Stimulated activated CD4-positive, alpha-beta T cell treated with anti-CD3 and anti-CD28 coated beads, TNF-alpha, amount 100 ng/mL, for 24 hours (primary cell): Measurements from ENCODE around the gene CERS6.

Experiments used
- DNase-seq, 3 experiments: peaks; one replicate each; pipeline ENCODE4 v3.0.0-alpha.2; 2020; ENCODE audit warnings: low read depth in 3 of 3

The CERS6 gene

DNA sequence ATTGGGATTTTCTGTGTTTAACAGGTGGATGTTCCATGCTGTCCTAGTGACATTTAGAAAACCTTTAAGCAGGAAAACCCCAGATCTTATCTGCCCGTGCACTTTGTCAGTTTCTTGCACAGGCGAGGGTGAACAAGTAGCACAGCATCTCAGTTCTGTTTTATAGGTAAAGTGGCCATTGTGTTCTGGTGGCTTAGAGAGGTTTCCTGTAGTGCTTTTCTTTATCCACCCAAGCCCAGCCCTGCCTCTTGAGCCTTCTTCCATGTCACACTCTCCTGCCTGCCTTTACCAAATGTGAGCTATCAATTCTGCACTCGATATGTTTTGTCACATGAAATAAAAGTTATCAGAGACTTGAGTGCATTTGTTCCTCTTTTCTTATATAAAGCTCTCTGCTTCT is 211.1 kb downstream of the CERS6 start:
- DNase-seq = no peak

DNA sequence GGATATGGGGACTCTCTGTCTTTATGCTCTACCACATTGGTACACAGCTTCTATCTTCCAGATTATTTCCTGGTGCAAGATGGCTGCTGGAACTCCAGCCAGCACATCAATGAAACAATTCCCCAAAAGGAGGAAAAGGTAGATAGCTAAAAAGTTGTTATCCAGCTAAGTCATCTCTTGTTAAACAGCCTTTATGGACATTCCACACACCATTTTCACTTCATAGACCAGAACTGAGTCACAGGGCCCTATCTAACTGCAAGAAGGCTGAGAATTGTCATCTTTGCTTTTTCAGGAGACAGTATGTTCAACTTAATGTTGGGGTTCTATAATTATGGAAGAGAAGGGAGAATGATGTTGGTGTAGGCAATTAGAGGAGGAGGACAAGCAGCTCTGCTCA is 213.1 kb downstream of the CERS6 start:
- DNase-seq = no peak

DNA sequence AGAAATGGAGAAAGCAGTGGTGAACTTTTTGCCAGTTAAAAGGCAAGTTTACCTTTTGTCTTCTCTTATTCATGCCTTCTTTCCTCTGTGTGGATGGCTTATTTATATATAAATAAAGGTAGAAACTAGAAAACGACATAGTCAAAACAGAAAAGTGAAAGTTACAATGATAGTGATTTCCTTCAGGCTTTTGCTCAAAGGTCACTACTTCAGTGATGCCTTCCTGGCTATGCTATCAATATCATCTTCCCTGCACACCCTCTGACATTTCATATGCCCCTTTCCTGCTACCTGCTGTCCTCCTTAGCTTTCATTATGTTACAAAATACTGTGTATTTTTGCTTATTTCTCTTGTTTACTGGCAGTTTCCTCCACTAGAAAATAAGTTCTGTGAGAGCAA is 214.4 kb downstream of the CERS6 start:
- no peak for DNase-seq

DNA sequence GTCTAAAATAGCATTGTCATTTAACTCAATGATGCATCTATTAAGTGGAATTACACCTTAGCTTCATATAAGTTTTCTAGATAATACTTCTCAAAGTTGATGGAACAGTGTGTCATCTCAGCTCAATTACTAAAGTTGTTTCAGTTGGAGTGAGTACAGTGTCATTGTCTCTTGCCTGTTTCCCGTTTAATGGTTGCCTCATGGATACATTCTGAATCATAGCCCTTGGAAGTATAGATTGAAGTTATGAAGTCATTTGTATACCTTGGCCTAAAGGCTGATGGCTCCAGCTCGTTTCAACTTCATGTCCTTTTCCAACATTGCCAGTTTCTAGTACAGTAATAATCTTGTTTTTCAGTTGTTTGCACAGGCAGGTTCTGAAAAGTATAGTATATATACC is 215.9 kb downstream of the CERS6 start:
- no peak for DNase-seq

DNA sequence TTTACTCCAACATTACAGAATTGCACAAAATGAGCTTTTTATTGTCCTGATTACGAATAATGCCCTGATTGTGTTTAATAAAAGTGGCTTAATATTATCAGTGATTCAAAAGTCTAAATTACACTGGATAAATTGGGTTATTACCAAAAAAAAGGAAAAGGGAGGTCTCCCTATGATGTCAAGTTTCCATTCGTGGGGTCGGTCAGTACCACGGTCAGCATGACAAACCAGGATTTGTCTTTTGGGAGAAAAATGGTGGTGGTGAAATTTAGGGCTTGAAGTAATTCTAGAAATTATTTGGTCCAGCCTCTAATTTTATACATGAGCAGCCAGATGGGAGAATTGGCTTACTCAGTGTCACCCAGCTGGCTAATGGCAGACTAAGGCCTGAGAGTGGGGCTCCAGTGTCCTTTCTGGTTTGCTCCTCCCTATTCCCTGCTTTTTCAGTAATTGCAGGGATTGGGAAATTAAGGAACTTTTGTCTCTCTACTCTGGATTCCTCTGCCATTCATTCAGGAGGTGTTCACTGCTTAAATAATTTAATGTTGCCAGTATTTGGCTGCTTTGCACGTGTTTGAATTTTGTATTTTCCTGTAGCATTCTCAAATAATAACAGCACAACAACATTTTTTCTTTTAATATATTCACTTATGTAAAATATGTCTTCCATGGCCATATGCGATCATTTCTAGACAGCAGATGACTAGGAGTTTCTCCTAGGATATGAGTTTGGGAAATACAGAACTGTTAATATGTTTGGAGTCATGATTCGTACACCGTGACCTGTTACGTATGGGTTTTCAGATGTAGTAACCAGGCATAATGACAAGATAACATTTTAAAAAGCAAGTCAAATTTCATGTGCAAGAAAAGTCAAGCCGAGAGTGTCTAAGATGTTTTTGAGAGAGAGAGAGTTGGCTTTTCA is 217.5 kb downstream of the CERS6 start:
- no peak for DNase-seq

DNA sequence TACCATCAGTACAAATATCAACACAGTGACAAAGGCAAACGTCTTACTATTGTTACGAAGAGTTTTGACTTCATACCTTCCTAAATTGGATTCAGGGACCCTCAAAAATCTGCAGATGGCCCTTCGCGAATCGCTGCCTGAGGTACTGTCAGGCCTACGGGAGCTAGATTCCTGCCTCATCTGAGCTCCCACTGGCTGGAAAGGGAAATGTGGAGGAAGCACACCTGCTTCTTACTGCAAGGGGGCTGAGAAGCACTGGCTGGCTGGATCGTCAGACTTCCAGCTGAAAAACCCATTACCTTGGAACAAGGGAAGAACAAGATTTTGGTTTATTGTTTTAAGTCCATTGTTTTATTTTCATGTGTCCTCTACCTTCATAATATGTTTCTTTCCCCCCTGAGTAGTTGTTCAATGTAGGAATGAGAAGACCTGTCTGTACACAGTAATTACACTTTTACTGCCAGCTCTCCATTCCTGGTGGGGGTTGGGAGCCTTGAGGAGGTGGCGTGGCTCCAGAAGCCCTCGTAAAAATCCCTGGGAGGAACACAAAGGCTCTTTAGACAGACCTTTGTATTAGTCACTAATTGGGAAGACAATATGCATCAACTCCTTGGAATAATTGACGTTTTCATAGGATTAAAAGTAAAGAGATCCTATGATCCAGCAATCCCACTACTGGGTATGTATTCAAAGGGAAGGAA is 222.2 kb downstream of the CERS6 start:
- DNase-seq = no peak

DNA sequence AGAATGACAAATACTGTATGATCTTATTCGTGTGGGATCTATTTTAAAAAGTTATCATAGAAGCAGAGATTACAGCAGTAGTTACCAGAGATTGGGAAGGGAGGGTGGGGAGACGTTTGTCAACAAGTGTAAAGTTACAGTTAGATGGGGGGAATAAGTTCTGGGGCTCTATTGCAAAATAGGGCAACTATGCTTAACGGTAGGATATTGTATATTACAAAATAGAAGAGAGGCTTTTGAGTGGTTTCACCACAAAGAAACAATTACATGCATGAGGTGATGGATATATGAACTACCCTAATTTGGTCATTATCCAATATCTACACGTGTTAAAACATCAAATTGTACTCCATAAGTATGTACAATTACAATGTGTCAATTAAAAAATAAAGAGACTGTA is 223.0 kb downstream of the CERS6 start:
- no peak for DNase-seq

DNA sequence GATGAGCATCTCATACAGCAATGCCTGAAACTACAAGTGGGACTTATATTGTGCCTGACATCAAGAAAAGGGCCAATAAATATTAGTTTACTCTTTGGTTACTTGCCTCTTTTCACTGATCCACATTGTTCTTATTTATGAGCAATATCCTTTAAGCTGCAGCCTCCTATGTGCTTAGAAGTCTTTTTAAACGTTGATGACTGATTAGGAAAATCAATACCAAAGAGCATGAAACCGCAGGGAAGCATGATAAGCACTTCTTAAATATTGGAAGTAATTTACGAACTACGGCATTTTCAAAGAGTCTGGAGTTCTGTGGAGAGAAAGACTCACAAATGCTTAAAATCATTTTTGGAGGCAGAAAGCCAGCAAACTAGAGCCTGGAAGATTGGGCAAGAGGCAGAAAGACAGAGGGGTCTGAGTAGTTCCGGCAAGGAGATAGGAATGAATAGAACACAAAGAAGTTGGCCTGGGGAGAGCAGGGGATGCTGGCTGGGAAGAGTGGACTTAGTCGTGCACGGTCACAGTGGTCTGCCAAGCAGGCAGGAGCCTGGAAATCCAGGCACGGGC is 223.8 kb downstream of the CERS6 start:
- no peak for DNase-seq

DNA sequence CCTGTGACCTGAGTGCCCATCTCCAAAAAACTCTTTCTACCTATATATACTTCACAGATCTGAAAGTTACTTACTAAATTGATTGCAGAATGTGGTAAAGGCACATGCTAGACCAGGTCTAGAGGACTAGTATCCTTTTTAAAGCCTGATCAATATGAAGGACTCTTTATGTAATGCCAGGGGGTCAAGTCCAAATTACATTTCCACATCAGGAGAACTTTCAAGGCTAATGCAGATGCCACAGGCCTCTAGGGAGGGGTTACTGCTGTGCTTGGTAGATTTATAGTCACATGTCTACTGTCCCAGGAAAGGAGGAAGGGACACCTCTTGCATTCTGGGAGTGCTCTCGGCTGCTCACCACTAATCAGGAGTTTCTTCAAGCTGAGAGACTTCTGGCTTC is 227.9 kb downstream of the CERS6 start:
- DNase-seq = no peak

DNA sequence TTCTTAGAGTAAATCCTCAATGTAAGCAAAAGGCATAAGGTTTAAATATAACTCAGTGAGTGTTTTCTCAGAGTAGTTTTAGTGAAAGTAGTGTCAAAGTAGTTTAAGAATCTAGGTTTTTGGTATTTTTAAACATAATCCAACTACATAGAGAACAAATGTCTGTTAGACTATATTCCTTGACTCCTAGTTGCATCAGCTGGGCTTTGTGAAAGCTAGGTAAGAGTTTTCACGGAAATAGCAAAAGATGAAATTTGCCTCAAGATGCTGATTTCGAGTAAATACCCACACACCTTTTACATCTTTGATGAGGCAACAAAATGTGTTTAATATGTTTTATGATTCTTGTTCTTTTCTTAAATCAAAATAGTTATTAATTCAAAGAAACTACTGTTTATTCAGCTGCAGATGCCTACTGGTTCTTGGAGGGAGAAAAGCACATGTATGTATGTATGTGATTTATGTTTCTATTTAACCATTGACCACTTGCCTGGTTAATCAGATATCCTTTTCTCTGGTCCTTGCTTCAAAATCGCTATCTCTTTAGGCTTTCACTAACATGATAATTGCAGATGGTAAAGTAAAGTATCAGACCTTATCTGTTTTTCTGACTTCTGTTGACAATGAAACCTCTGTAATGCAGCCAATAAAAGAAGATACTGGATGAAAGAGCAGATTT is 229.0 kb downstream of the CERS6 start:
- DNase-seq = no peak

DNA sequence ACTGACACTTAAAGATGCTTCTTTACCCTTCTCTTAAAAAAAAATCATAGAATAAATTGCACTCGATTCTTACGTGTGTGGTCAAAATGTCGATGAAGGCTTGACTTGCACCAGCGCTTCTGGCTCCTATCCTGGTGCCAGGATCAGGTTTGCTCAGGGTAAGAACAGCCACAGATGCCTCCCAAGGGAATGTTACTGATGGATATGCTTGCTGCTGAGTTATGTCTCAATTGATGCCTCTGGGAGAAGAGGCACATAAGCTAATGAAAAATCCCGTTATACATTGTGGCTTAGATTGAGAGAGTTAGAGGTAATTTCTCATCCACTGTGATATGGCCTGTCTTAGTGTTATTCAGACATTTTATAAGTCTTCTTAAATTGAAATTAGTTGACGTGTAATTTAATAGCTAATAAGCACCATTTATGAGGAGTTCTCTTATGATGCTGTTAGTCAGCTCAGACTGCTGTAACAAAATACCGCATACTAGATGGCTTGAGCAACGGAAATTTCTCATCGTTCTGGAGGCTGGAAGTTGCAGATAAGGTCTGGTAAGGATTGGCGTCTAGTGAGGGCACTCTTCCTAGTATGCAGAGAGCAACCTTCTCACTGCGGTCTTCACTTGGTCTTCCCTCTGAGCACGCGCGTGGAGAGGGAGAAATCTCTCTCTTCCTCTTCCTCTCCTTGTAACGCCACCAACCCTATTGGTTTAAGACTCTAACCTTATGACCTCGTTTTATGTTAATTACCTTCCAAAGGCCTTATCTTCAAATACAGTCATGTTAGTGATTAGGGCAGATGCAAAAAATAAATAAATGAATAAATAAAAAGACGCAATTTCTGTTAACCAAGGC is 229.8 kb downstream of the CERS6 start:
- no peak for DNase-seq

DNA sequence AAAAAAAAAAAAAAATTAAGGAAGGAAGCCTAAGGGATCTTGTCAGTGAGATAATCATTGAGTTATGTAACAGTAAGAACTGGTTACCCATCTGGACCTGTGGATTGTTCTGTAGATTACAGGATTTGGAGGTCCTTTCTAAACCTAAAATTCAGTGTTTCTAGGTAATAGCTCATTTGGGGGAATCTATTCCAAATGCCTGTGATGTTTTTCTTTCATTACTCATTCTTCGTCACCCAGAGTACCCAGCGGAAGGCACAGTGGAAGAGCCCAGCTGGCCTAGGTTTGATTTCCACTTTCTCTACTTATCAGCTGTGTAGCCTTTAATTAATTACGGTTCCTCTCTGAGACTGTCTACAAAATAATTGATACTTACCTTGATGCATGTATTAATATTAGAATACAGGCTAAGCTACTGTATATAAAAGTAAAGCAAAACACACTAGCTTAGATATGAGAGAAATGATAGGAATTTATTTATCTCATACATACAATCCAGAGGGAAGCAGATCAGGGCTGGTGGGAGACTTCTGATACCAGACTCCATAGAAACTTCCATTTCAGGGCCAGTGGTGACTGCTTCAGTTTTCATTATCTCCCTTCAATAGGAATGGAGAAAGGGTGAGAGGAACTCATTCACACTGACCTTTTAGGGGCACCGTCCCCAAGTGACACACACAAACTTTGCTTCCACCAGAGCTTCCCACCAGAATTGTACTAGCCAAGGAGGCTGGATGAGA is 230.6 kb downstream of the CERS6 start:
- DNase-seq = no peak

DNA sequence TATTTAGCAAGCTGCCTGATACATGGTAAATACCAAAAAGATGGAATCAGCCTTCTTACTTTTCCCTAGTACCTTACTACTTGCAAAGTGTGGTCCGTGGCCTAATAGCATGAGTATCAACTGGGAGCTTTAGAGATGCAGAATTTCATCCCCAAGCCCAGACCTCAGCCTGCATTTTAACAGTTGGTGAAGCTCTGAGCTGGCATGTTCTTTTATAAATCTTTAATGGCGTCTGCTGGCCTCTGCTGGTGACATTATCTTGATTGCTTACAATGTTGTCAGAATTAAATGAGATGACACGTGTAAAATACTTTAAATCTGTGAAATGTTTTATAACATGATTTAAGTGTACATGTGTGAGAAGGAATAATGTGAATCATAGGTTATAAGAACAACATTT is 231.2 kb downstream of the CERS6 start:
- DNase-seq = no peak

DNA sequence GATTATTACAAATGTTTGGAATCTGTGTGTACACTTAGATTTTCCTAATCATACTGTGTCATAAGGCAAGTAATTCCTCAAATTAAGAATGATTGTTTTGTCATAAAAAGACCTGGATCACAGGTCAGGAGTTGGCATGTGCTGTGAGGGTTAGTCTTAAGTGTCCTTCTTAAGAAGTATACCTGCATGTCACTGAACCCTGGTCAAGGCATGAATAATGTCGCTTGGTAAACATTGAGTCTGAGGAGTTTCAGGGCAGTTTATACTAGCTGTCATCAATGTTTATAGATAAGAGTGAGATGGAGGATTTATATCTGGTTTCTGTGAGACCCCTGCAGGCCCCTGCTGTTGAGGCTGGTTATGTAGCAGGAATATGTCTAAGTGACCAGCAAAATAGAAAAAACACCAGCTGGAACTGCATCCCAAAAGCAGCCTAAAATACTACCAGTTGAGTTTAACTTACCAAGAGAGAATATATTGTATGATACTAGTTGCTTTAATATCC is 234.4 kb downstream of the CERS6 start:
- no peak for DNase-seq

DNA sequence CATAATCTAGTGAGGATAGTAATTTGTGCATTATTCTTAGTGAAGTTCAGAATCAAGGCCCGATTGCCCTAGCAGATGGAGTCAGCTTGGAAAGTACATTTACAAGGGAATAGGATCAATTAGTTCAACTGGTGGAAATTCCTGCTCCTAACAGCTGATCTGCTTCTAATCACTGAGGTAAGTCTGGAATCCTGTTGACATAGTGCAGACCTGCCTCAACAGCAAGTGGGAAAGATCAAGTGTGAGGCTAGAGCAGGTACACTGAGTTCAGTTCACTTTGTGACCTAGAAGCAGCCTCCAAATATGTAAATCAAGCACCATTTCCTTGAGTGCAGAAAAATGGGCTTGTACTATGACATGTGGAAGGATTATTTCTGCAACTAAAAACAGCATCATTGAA is 235.1 kb downstream of the CERS6 start:
- DNase-seq = no peak

DNA sequence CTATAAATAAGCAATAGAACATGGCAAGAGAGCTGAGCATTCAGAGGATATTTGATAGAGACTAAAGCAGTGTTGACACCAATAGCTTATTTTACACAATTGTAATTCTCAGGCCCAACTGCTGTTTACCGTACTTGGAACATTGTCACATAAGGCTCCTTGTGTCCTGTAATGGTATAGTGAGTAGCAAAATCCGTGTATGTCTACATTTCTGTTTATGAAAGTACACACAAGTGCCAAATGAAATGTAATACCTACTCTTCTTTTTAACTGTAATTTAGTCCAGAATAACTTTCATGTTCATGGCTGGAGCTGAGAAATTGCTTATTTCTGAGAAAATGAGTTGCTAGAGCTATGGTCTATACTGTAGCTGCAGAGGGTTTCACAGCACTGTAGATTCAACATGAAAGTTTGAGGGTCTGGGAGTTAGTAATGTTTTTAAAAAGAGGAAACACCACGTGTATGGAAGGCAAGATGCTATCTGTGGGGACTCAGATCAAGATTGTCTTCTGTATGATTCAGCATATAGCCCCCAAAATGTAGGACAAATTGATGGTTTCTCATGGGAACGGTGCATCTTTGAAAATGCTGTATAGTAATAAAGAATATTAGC is 236.2 kb downstream of the CERS6 start:
- DNase-seq = no peak

DNA sequence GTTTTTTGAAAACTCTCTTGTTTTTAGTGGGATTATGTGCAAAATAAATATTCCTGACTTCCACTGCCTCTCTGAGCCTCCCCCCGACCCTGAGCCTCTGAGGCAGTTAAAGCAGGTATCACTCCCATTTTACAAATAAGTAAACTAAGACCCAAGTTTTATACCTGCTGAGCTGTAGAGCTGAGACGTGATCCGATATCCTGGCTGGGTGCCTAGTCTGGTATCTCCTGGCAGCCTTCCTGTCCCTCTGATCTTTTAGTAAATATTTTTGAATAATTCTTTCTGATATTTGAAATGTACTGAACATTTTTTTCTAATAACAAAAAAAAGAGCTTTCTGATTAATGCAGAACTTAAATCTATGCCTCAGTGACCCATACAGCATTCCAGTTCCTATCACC is 238.1 kb downstream of the CERS6 start:
- no peak for DNase-seq

DNA sequence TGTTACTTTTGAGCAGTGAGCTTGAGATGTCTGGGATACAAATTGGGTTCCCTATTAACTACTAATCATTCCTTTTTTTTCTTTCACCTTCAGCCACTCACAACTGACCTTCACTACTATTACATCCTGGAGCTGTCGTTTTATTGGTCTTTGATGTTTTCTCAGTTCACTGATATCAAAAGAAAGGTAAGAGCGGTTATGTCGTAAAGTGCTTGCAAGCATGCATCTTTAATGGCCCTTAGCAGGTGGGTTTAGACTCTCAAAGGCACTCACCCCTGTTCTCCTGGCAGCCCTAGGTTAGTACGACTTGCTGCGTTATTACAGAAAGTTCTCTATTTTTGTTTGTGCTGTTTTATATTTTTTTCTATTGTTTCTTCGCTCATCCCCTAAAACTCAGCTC is 238.8 kb downstream of the CERS6 start:
- DNase-seq = no peak

DNA sequence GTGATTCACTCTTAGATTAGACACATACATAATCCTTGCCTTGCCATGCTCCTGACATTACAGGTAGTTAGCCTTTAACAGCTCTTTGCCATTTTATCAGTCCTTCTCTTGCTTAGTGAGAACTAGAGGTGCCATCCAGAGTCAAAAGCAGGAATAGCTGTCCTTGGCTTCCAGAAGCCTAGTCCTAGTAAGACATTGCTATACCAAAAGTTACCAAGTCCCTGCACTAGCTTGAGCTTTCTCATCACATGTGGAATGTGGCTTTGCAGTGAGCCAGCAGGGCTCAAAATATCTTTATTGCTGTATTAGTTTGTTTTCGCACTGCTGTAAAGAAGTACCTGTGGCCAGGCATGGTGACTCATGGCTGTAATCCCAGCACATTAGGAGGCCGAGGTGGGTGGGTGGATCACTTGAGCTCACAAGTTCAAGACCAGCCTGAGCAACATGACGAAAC is 241.6 kb downstream of the CERS6 start:
- DNase-seq = no peak

DNA sequence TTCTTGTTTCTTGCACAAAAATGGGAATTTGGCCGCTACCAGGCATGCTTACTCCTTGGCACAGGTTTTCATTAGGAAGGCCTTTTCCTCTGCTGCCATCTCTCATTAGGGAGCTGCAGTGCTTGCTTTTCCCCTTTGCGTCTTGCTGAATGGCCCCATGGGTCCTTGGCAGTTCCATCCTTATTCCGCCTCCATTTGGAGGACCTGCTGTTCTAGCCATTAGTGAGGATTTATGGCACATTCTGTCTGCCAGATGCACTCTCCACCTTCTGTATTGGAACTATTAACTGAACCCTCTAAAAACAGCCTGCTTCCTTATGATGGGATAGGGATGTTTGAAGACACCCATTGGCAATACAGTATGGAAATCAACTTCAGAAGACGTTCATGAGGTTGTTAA is 242.9 kb downstream of the CERS6 start:
- no peak for DNase-seq
